ENCODE measurements around the gene OOSP3. TPM values are rescaled to one million over a fixed set of nuclear protein-coding genes. Genes with fewer than 3 reads are reported as not detected.
"Not testable (repeated sequence)": the region's sequence is repeated elsewhere in the genome, so short reads cannot be mapped to it uniquely, and the experiment has no call there.

OOSP3 gene
- polyA plus RNA-seq, 1 of the 3 experiments (the other 2 are of a cell fraction): not detected

- POLR2A ChIA-PET: no interaction called here
- H2AFZ ChIP-seq (ENCODE audit: low read depth): no peak overlapping the region
- CTCF ChIA-PET: no interaction called here
- no peak overlapping the region for H3K4me3 ChIP-seq (ENCODE audit: low read depth in 2 of 2, low read length in 1 of 2)
- no peaks in the 10 kb centered on the region for H3F3A ChIP-seq (replicated peaks; ENCODE audit: insufficient read depth)
- H3K9me2 ChIP-seq: no peaks in the 10 kb centered on the region
- peaks cover 3% of the 10 kb centered on the region; the same call in 1 of the 2 replicates for H3K27me3 ChIP-seq (ENCODE audit: insufficient read depth)
- H3K9me3 ChIP-seq: no peaks in the 10 kb centered on the region
- no peak for DNase-seq
- no peaks in the 10 kb centered on the region for H3K36me3 ChIP-seq (replicated peaks in 1 of 2; ENCODE audit: control insufficient read depth in 1 of 2, insufficient read depth in 2 of 2, low read length in 1 of 2)
- H3K9ac ChIP-seq: no peak overlapping the region
- H4K20me1 ChIP-seq (ENCODE audit: insufficient read depth): no peaks in the 10 kb centered on the region
- no peaks in the 10 kb centered on the region for H3K79me2 ChIP-seq (ENCODE audit: insufficient read depth)
- 14% methylated on average over 3 of the region's 3 CpGs for WGBS (ENCODE audit: low lambda C conversion rate)
- no peak for TF ChIP-seq FOSL2 (IDR thresholded peaks at IDR 0.05; ENCODE audit: borderline replicate concordance, low read depth)
- H3K4me2 ChIP-seq: no peak overlapping the region
- H3K4me1 ChIP-seq (ENCODE audit: control insufficient read depth in 1 of 2, insufficient read depth in 2 of 2, low read depth in 1 of 2, low read length in 1 of 2): no peaks in the 10 kb centered on the region
- H3K27ac ChIP-seq (ENCODE audit: low read depth in 2 of 2, low read length in 1 of 2): no peak overlapping the region
Observed at GRCh38 chr11:59847626-59848025, 31.0 kb upstream of the OOSP3 start.

GRCh38 chr11:59848439-59848838 lies 30.1 kb upstream of the OOSP3 start:
- H3K4me2 ChIP-seq; H4K20me1 ChIP-seq (ENCODE audit: insufficient read depth); H3K27ac ChIP-seq (ENCODE audit: low read depth in 2 of 2, low read length in 1 of 2); H3K4me1 ChIP-seq (ENCODE audit: control insufficient read depth in 1 of 2, insufficient read depth in 2 of 2, low read depth in 1 of 2, low read length in 1 of 2); CTCF ChIA-PET; H3K9me3 ChIP-seq; H3K36me3 ChIP-seq (replicated peaks in 1 of 2; ENCODE audit: control insufficient read depth in 1 of 2, insufficient read depth in 2 of 2, low read length in 1 of 2); H3K4me3 ChIP-seq (ENCODE audit: low read depth in 2 of 2, low read length in 1 of 2); H3K9ac ChIP-seq; POLR2A ChIA-PET; H3F3A ChIP-seq (replicated peaks; ENCODE audit: insufficient read depth); H3K27me3 ChIP-seq (ENCODE audit: insufficient read depth); DNase-seq; H3K79me2 ChIP-seq (ENCODE audit: insufficient read depth); H3K9me2 ChIP-seq; H2AFZ ChIP-seq (ENCODE audit: low read depth): not testable (repeated sequence)
- WGBS (ENCODE audit: low lambda C conversion rate): 26% methylated on average over 6 of the region's 6 CpGs

- Histone ChIP-seq H3K79me2 (ENCODE audit: insufficient read depth) (no peaks in the 10 kb centered on the region), H3K9ac (no peak overlapping the region), H3K27me3 (ENCODE audit: insufficient read depth) (peaks cover 8% of the 10 kb centered on the region; the same call in 1 of the 2 replicates), H2AFZ (ENCODE audit: low read depth) (no peak overlapping the region), H3K9me2 (no peaks in the 10 kb centered on the region), H3K27ac (ENCODE audit: low read depth in 2 of 2, low read length in 1 of 2) (no peak overlapping the region), H4K20me1 (ENCODE audit: insufficient read depth) (no peaks in the 10 kb centered on the region), H3K4me3 (ENCODE audit: low read depth in 2 of 2, low read length in 1 of 2) (no peak overlapping the region), H3K9me3 (no peaks in the 10 kb centered on the region), H3K4me2 (no peak overlapping the region), H3F3A (replicated peaks; ENCODE audit: insufficient read depth) (no peaks in the 10 kb centered on the region), H3K4me1 (ENCODE audit: control insufficient read depth in 1 of 2, insufficient read depth in 2 of 2, low read depth in 1 of 2, low read length in 1 of 2) (no peaks in the 10 kb centered on the region), H3K36me3 (replicated peaks in 1 of 2; ENCODE audit: control insufficient read depth in 1 of 2, insufficient read depth in 2 of 2, low read length in 1 of 2) (no peaks in the 10 kb centered on the region)
- WGBS (ENCODE audit: low lambda C conversion rate): 5% methylated on average over 2 of the region's 2 CpGs
- ChIA-PET POLR2A (no interaction called here), CTCF (no interaction called here)
- no peak for DNase-seq
- TF ChIP-seq FOXJ3 (CRISPR knock-in tag; IDR thresholded peaks at IDR 0.05) (no peak), USF1 (IDR thresholded peaks at IDR 0.05; ENCODE audit: borderline replicate concordance, low read depth) (no peak), IRF3 (IDR thresholded peaks at IDR 0.05; ENCODE audit: low read depth, low read length) (no peak), RXRA (IDR thresholded peaks at IDR 0.05; ENCODE audit: borderline replicate concordance, low read depth) (no peak), MEF2A (IDR thresholded peaks at IDR 0.05; ENCODE audit: borderline replicate concordance, low read depth) (no peak), MAX (IDR thresholded peaks at IDR 0.05; ENCODE audit: low read depth) (no peak), NFIC (IDR thresholded peaks at IDR 0.05; ENCODE audit: borderline replicate concordance) (no peak), EP300 (IDR thresholded peaks at IDR 0.05; ENCODE audit: borderline replicate concordance in 1 of 2, low read depth in 1 of 2, low read length in 1 of 2) (no peak), POLR2AphosphoS5 (IDR thresholded peaks at IDR 0.05; ENCODE audit: low read depth, low read length) (no peak), TEAD4 (IDR thresholded peaks at IDR 0.05; ENCODE audit: borderline replicate concordance, insufficient read depth) (no peak), RAD21 (IDR thresholded peaks at IDR 0.05; ENCODE audit: low read length) (no peak), EZH2phosphoT487 (IDR thresholded peaks at IDR 0.05; ENCODE audit: borderline replicate concordance, low read depth) (no peak), MXI1 (IDR thresholded peaks at IDR 0.05; ENCODE audit: low read depth, low read length) (no peak), RFX5 (IDR thresholded peaks at IDR 0.05; ENCODE audit: low read length) (no peak), YY1 (IDR thresholded peaks at IDR 0.05; ENCODE audit: low read depth) (no peak), RCOR1 (IDR thresholded peaks at IDR 0.05; ENCODE audit: low read length) (no peak), ZBTB33 (IDR thresholded peaks at IDR 0.05; ENCODE audit: borderline replicate concordance, low read depth) (no peak), GATA2 (CRISPR knock-in tag; IDR thresholded peaks at IDR 0.05) (no peak)
Observed at GRCh38 chr11:59849129-59849528, 29.5 kb upstream of the OOSP3 start.
